Measurements from ENCODE around the gene YAP1.

The YAP1 gene

DNA sequence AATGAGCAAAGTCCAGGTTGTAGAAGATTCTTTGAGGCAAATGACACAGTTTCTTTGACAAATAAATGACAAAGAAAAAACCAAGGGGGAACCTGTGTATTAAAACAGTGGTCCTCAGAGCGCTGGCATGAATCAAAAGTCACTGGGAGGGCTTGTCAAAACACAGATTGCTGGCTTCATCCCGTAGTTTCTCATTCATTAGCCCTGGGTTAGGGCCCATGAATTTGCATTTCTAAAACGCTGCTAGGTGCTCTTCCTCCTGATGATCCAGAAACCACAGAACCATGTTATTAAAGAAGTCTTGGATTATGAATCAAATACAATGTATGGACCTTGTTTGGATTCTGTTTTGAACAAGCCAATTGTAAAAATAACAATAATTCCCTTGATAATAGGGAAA is 92.7 kb downstream of the YAP1 start:
- DNase-seq: no peak

DNA sequence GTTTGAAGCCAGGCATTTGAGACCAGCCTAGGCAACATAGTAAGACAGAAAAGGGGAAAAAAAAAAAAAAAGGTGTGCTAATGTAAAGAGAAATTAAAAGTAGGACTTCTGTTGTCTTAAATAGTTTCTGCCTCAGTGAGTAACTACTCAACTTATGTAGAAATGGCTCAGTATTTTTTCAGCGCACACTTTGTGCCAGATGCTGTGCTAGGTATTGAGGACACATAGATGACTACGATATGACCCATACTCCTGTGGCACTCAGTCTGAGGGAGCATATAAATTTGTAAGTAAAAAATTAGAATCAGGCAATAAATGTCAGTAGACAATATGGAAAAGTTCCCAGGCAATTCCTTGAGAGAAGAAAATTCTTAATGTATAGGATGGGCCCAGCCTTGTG is 93.9 kb downstream of the YAP1 start:
- no peak for DNase-seq

DNA sequence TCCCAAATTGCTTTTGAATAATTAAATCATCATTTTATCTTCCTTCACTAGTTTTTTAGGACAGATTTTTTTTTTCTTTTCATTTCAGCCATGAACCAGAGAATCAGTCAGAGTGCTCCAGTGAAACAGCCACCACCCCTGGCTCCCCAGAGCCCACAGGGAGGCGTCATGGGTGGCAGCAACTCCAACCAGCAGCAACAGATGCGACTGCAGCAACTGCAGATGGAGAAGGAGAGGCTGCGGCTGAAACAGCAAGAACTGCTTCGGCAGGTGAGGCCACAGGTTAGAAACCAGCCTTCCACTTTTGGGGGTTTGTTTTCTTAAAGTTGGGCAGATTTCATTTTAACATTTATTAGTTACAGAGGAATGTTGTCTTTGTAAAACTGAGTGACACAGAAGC is 95.6 kb downstream of the YAP1 start:
- no peak for DNase-seq

- no peak for DNase-seq
Observed at GRCh38 chr11:102208835-102209234, 98.6 kb downstream of the YAP1 start.

DNA sequence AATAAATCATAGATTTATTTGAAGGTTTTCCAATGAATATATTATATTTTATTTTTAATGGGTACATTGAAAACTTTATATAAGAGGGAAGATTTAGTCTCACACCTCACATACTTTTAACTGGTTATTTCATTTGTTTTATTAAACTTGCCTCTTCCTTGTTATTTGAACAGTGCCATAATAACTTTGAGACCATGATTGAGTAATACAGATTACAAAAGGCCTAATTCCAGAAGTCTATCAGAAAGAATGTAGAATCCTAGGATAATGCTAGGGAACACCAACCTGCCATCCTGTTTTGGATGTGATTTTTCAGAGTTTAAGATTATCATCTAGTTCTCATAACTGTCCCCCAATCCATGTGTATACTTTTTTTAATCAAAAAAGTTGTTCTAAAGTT is 104.4 kb downstream of the YAP1 start:
- no peak for DNase-seq

- DNase-seq: no peak
Observed at GRCh38 chr11:102216433-102217075, 106.3 kb downstream of the YAP1 start.

- DNase-seq: no peak
Observed at GRCh38 chr11:102220728-102221467, 110.7 kb downstream of the YAP1 start.

DNA sequence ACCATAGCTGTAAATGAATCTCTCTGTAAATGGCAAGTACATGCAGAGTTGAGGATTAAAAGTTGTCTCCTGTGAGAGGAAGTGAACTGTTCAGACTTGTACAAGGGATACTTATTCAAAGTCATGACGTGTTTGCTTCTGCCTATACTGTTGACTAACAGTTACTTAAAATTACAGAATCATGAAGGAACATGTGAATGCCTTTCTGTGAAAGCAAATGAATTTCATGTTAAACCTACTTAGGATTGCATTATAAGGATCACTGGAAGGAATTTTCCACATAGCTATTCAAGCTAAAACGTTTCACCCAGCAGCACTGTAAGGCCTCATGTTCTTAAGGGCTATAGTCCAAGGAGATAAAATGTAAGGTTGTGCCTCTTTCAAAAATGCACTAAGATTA is 113.6 kb downstream of the YAP1 start:
- no peak for DNase-seq

- no peak for DNase-seq
Observed at GRCh38 chr11:102225689-102226568, 115.7 kb downstream of the YAP1 start.

GRCh38 chr11:102226702-102227490 is 116.6 kb downstream of the YAP1 start:
- no peak for DNase-seq

- no peak for DNase-seq
Observed at GRCh38 chr11:102229510-102230123, 119.4 kb downstream of the YAP1 start.

GRCh38 chr11:102230186-102230585 is 119.9 kb downstream of the YAP1 start:
- no peak for DNase-seq

GRCh38 chr11:102230911-102231310 is 120.7 kb downstream of the YAP1 start:
- no peak for DNase-seq

DNA sequence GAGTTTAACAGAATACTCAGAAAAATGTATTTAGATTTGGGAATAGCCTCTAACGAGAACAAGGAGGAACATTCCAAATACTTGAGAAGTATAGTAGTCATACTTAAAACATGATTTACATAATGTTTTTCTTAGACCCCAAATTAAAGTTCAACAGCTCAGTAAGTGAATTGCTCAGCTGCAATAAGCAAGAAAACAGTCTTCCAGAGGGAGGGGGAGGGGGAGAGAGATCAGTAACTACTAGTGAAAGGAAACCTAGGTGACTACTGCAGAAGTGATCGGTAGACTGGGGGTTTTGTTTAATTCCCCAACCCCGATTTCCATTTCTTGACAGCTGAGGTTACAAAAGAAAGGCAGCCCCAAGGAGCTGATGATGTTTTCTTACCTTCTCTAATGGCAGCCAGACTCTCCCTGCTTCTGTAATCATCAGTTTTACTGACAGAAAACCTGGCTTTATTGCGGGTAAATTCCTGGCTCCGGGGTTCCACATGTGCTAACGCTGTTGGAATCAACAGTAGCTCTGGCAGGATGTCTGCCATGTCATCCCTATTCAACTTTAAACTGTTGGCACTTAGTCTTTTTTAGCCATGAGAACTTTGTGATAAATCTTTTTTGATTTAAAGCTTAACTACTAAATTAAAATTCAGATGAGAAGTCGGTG is 124.7 kb downstream of the YAP1 start:
- DNase-seq: no peak

GRCh38 chr11:102237096-102237735 is 127.0 kb downstream of the YAP1 start:
- DNase-seq: no peak

DNA sequence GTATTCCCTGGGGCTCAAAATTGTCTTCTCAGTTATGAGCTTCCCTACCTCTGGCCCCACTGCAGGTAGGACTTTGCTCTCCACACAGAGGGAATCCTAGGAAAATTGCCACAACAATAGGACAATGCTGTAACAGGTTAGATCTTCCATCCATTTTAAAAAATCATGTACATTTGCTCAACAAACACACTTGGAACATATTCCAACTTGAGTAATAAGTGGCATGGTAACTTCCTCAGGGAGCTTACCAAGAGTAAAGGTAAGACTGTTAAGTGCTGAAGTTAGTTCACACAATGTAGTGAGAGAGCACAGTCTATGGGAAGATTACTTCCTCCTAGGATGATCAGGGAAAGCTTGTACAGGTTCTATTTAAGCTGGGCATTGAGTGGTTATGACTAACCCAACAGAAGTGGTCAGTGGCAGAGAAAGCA is 128.2 kb downstream of the YAP1 start:
- no peak for DNase-seq

GRCh38 chr11:102239448-102239847 is 129.2 kb downstream of the YAP1 start:
- DNase-seq: no peak

GRCh38 chr11:102239911-102240310 is 129.7 kb downstream of the YAP1 start:
- DNase-seq: no peak

- DNase-seq: no peak
Observed at GRCh38 chr11:102240502-102240901, 130.3 kb downstream of the YAP1 start.

- DNase-seq: no peak
Observed at GRCh38 chr11:102241026-102241425, 130.8 kb downstream of the YAP1 start.

DNA sequence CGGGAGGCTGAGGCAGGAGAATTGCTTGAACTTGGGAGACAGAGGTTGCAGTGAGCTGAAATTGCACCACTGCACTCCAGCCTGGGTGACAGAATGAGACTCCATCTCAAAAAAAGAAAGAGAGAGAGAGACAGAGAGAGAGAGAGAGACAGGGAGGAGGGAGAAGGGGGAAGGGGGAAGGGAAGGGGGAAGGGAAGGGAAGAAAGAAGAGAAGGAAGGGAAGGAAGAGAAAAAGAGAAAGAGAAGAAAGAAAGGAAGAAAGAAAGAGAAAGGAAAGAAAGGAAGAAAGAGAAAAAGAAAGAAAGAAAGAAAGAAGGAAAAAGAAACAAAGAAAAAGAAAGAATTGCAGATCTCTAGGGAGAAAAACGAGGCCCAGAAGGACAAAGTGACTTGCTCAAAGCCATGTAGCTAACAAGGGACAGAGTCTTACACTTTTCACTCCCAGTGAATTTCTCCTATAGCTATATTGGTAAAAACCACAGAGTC is 133.2 kb downstream of the YAP1 start:
- no peak for DNase-seq

All from NCI-H2107 (cell line).